GM21367 (cell line): ENCODE measurements around the gene B2M.
"Not testable (repeated sequence)": the region's sequence is repeated elsewhere in the genome, so short reads cannot be mapped to it uniquely, and the experiment has no call there.

Experiments
- ATAC-seq: cut with Tn5 transposase; IDR thresholded peaks from one replicate; pipeline ENCODE4 v1.9.1; 2021; ENCODE audit not compliant: unreplicated experiment

B2M gene

DNA sequence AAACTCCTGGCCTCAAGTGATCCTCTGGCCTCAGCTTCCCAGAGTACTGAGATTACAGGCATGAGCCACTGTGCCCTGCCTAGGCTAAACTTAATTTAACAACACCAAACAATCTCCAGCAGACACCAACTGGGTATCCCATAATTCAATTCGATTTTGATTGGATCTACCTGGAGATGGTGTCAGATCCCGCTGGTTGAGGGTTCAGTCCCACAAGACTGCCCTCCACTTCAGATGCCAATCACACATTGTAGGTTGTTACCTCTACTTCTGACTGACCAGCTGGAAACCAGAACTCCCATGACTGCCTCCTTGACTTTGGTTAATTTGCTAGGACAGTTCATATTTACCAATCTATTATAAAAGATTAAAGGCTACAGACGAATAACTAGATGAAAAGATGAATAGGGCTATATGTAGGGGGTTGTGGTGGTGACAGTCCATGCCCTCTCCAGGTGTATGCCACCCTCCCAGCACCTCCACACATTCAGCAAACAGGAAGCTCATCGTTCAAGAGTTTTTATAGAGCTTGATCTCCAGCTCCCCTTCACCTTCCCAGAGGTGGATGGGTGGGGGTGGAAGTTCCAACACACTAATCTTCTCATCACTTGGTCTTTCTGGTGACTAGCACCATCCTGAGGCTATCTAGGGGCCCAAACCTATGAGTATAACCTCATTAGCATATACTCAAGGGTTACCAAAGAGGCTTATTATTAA, 9.3 kb downstream of the B2M start:
- no peak for ATAC-seq

DNA sequence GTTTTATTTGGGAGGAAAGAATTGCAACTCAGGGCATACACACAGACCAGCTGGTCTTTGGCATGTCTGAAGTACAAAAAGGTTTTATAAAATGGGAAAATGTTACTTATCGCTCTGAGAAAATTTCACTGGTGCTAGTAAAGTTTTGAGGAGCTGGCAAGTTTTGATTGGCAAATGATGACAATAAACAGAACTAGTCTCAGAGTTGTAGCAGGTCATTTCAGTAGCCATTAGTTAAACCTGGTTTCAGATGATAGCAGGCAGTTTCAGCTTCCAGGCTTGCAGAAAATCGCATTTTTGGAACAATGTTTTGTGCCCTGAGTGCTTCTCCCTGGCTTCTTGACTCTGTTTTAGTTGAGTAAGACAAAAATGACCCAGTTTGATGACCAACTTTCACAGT, 10.7 kb downstream of the B2M start:
- ATAC-seq: no peak

DNA sequence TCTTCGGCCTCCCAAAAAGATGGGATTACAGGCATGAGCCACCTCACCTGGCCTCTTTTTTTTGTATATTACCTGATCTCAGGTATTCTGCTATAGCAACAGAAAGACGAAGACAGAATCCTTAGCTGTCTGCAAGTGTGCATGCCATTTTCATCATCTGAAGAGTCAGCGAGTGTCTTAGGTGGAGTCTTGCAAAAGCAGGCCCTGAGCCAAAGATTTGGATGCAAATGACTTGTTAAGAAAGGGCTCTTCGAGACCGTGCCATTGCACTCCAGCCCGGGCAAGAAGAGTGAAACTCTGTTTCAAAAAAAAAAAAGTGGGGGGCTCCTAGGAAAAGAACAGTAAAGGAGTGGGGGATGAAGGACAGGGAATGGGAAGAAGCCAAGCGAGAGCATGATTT, 14.8 kb downstream of the B2M start:
- no peak for ATAC-seq

DNA sequence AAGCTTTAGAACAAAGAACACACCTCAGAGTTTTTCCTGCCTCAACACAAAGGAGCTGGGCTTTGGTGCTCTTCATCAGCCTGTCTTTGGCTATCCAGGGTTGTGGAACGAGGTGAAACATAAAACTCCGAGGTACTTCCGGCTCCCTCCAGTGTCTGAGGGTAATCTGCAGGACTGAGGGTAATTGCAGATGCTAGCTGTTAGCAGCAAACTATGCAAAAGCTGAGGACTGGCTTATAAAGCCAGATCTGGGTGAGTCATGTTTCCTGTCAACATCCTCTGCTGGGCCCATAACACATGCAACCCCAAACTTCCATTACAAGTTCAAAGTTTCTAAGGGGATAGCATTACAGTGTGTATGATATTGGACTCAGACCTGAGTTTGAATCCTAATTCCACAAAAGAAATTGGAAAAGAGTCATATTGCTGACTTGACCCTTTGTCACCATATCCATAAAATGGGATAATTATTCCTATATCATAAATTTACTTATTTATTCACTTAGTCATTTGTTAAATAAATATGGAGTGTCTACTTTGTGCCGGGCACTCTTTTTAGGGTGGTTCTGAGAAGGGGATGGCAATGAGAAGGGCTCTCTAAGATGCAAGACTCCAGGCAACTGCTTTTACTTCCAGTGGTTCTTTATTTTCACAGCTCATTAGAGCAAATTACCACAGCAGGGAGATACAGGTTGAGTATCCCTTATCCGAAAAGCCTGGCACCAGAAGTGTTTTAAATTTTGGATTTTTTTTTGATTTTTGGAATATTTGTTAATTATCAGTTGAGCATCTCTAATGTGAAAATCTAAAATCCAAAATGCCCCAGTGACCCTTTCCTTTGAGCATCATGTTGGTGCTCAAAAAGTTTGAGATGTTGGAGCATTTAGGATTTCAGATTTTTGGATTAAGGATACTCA, 15.5 kb downstream of the B2M start:
- ATAC-seq: peak; percentile 31

DNA sequence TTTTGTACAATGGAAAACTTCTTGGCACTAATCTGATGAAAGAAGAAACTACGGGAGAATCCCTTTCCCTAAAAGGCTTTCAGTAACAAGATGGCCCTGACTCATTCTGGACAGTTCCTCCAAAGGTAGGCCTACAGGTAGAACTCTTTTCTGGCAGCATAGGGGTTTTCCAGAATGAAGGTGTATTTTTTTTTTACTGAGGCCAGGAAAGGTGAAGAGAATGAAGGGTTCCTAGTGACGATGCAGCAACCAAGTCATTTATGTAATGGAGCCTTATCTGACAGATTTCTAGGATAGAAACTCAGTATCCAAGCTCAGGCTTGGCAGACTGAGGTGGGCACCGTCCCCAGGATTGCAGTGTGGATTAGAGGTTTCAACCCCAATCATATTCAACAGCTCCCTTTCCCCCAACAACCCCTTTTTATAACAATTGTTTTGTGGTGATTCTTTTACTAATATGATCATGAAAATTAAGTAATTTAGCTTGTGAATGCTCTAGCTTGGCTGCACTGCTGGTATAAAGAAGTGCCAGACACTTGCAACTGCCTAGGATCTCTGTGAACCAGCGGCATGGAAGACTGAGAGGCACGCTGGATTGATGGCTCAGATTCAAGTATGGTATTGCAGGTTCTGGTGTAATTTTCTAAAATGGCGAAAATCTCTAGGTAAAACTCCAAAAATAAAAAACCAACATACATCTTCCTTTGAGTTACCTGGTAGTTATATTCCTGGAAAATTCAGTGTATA, 16.3 kb downstream of the B2M start:
- no peak for ATAC-seq

DNA sequence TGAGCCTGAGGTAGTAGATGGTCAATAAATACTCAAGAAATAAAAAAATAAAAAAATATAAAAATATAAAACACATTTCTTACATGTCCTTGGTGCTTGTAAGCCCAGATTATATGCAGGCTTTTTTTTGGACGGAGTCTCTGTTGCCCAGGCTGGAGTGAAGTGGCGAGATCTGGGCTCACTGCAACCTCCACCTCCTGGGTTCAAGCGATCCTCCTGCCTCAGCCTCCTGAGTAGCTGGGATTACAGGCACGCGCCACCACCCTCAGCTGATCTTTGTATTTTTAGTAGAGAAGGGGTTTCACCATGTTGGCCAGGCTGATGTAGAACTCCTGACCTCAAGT, 16.9 kb downstream of the B2M start:
- not testable (repeated sequence) for ATAC-seq

DNA sequence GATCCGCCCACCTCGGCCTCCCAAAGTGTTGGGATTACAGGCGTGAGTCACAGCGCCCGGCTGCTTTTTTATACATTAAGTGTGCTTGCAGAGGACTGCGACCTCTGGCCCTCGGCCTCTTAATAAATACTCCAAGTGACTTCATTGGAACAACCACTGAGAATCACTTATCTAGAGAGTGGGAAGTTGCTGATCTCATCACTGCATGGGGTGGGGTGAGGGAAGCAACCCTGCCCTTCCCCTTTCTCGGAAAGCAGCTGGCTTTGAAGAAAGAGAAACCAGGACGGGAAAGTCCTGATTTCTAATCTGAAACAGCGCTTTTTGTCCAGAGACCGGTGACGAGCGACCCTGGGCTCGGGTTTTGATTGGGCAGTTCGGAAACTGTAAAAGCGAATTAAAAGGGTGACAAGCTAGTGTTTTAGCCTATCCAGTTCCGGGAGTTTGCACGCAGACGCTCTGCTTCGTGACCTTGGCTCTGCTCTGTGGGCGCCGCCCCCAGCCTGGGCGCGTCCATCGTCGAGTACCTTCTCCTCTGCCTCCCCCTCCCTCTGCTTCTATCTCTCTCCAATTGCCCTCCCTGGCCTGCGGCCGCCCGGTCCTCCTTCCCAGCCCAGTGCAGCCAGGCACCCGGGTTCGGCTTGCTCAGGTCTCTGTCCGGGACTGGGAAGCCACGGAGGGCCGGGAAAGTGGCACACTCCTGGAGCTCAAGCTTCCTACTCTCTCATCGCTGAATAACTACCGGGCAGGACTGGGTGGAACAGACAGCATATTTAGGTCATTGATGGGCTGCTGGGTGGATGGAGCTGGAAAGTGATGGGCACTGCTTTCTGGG, 17.5 kb downstream of the B2M start:
- ATAC-seq: peak; percentile 62

DNA sequence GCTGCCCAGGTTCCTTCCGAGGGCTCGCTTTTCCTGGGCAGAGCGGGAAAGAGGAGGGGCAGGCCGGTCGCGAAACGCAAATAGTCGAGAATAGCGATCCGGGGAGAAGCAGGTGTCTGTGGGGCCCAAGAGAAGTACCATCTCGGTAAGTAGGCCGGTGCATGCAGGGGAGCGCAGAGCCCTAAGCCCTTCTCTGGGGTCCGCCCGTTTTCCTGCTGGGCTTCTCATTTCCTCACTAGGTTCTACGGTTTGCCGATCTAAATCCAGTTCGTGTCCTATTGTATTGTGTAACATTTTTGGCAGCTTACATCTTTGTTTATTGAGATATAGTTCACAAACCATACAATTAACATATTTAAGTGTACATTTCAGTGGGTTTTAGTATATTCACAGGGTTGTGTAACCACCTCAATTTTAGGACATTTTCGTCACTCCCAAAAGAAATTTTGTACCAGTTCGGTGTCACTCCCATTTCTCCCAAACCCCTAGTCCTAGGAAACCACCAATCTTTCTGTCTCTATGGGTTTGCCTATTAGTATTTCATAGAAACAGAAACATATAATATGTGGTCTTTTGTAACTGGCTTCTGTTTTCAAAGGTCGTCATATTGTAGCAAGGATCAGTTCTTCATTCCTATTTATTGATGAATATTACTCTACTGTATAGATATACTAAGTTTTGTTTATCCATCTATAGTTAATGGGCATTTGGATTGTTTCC, 18.3 kb downstream of the B2M start:
- ATAC-seq: no peak

DNA sequence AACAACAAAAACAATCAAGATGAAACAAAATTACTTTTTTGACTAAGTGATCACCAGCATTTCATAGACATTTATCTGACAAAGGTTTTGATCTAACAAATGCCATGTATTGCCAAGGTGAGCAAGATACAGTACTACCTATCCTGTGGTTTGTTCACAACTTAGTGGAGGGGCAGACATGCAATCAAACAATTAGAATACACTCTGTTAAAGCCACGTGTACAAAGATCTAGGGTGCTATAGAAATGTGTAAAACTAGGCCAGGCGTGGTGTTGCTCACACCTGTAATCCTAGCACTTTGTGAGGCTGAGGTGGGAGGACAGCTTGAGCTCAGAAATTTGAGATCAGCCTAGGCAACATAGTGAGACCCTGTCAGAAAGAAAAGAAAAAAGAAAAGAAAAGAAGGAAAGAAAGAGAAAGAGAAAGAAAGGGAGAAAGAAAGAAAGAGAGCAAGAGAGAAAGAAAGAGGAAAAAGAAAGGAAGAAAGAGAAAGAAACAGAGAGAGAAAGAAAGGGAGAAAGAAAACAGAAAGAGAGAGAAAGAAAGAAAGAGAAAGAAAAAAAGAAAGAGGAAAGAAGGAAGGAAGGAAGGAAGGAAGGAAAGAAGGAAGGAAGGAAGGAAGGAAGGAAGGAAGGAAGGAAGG, 23.6 kb downstream of the B2M start:
- no peak for ATAC-seq

DNA sequence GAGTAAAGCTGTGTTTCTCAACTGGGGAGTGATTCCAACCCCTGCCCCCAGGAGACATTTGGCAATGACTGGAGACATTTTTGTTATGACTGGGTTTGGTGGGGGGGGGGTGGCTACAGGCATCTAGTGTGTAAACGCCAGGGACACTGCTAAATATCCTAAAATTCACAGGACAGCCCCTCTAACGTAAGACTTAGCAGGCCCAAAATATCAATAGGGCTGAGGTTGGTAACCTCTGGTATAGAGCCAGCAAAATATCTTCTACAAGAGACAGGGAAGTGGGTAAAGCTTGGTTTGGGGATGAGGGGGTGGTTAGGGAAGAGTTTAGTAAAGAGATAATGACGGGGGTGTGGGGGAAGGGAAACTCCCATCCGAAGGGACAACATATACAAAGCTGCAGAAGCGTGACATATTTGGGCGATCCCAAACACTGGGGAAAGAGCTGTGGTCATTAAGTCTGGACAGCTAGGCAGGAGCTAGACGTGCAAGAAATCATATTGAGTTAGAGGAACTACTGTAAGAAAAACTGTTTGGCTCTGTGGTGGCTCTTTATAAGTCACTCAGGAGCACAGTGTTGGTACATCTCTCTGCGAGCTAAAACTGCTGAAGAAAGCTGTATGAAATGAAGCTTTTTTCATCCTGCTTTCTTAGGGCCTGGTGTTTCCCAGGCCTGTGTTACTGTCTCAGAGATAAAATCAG, 24.3 kb downstream of the B2M start:
- ATAC-seq: no peak

DNA sequence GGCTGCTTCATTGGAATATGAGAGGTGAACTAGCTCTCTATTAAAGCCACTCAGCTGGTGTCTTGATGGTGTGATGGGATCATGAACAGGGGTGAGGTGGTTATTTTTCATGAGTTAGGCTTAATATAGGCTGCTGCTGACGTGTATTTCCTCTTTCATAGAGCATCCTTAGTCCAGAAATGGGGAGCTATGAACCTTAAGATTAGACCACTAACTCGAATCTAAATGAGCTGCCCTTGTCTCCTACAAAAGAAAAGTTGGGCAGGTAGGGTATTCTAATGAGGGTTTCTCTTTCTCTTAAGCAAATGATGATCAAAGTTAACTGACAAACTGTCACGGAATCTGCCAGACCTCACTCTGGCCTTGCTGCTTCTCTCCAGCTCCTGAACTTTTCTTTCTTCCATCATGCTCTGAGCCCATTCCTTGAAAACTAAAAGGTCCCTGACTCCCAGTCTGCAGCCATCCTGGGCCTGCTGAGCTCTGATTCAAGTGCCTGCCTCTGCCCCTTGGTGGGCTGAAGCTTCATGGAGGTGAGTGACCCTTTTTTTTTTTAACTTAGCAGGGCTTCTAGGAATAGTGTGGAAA, 25.0 kb downstream of the B2M start, which contains the start of gene TRIM69:
Gene TRIM69, plus strand, starts transcription at position 348 of the 585 bp plus-strand sequence. Its CDS starts 177 bp downstream, at position 525.
- ATAC-seq: no peak

DNA sequence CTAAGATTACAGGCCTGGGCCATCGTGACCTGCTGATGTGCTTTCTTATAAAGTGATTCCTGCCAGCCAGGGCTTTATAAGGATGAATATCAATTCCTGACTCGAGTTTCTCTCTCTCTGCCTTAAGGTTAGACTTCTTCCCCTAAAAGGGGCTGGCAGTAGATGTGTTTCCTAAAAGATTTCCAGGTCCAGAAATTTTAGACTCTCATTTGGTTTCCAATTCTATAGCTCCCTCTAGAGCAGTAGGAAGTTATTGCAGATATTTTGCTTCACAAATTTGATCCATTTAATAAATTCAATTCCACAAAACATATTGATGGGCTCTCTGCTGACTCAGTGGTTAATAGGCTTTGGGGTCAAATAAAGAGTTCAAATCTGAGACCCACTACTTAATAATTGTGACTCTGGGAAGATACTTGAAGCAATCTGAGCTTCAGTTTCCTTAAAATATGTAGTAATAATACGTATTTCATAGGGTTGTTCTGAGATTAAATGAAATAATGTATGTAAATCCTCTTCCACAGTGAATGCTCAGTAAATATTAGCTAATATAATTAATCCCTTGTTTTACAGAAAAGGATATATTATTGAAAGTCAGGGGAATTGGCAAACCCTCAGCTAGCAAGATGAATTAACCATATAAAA, 27.1 kb downstream of the B2M start:
- no peak for ATAC-seq

DNA sequence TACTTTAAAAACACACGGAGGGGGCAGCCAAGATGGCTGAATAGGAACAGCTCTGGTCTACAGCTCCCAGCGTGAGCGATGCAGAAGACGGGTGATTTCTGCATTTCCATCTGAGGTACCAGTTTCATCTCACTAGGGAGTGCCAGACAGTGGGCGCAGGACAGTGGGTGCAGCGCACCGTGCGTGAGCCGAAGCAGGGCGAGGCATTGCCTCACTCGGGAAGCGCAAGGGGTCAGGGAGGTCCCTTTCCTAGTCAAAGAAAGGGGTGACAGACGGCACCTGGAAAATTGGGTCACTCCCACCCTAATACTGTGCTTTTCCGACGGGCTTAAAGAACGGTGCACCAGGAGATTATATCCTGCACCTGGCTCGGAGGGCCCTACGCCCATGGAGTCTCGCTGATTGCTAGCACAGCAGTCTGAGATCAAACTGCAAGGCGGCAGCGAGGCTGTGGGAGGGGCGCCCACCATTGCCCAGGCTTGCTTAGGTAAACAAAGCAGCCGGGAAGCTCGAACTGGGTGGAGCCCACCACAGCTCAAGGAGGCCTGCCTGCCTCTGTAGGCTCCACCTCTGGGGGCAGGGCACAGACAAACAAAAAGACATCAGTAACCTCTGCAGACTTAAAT, 28.0 kb downstream of the B2M start:
- ATAC-seq: not testable (repeated sequence)

DNA sequence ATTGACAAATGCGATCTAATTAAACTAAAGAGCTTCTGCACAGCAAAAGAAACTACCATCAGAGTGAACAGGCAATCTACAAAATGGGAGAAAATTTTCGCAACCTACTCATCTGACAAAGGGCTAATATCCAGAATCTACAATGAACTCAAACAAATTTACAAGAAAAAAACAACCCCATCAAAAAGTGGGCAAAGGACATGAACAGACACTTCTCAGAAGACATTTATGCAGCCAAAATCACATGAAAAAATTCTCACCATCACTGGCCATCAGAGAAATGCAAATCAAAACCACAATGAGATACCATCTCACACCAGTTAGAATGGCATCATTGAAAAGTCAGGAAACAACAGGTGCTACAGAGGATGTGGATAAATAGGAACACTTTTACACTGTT, 32.1 kb downstream of the B2M start:
- not testable (repeated sequence) for ATAC-seq

DNA sequence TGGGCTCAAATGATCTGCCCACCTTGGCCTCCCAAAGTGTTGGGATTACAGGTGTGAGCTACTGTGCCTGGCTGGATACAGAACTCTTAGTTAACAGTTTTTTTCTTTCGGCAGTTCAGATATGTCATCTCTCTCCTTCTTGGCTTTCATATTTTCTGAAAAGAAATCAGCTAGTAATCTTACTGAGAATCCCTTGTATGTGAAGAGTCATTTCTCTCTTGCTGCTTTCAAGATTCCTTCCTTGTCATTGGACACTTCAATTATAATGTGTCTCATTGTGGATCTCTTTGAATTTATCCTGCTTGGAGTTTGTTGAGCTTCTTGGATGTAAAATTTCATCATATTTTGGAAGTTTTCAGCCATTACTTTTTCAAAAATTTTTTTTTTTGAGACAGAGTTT, 42.0 kb downstream of the B2M start:
- ATAC-seq: no peak

DNA sequence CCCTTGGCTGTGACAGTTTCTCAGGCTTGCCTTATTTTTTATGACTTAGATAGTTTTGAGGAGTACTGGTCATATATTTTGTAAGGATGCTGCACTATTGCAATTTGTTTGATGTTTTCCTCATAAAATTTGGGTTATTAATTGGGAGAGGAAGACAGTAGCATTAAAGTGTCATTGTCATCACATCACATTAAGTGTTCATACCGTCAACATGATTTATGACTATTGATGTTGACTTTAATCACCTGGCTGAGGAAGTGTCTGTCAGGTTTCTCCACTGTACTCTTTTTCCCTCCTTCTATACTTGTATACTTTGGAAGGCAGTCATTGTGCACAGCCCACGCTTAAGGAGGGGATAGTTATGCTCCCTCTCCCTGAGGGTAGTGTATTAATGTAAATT, 51.9 kb downstream of the B2M start:
- ATAC-seq: no peak

DNA sequence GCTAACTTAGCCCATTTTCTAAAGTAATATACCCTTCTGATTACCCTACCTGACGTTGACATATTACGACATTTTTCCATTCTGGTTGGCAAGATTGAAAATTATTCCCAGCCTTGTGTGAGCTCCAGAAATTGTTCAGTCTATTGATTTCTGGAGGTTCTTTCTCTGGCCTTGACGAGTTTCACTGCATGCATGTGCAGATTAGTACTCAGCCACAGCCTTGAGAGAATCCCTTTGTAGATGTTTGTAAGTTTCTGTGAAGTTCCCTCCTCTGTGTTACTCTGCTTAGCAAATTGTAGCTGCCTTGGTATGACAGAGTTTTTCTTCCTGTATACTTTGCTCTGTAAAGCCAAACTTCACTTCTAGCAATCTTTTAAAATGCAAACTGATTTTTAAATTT, 52.5 kb downstream of the B2M start:
- no peak for ATAC-seq

DNA sequence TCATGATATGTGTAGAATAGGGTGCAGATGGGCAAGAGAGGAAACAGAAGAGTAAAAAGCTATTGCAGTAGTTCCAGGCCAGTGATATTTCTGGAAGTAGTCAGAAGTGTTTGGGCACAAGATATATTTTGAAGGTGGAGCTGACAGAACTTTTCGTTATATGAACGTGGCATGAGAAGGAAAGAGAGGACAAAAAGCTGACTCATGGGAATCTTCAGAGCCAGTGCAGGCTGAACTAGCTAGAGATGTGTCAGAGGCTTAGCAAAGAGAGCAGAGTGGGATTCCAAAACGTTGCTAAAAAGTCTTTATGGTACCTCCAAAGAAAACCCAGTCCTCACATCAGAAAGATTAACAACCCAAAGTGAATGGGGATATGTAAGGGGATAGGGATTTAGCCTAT, 53.7 kb downstream of the B2M start:
- no peak for ATAC-seq
